ENCODE data around the gene TNFSF4. TPM values are rescaled to one million over a fixed set of nuclear protein-coding genes. Genes with fewer than 3 reads are reported as not detected.

TNFSF4 gene
- total and polyA plus RNA-seq, 2 experiments from 2014 or later: 4.2 to 4.8 TPM

GRCh38 chr1:173224949-173225348, 17.8 kb upstream of the TNFSF4 start:
- in situ Hi-C loops (cut with MboI): no loop called here
- no peaks in the 10 kb centered on the region for H3K79me2 ChIP-seq (ENCODE audit: insufficient read depth)

DNA sequence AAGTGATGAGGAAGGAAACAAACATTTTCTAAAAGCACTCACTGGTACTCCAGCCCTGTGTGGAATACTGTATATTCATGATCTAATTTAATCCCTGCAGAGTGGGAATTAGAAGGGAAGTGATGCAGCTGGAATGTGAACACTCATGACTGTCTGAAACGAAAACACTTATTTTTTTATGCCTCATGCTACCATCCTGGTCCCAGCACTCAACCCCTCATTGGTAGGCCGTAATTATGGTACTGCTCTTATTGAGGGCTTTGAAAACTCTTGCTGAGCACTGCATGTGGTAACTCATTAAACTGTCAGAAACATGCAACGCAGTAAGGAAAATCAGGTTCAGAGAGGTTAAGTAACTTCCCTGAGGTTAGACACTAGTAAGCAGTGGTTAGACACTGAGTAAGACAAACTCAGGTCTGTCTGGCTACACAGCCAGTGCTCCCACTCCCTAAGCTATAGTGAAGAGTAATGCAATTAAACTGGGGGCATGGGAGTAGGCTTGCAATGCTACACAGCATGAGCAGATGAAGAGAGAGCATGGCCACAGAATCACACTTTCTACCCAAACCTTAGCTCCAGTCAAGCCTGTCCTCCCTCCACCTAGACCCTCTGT, 17.3 kb upstream of the TNFSF4 start:
- Histone ChIP-seq H3K4me3 (no peak overlapping the region), H3K9me2 (ENCODE audit: insufficient read depth) (no peaks in the 10 kb centered on the region), H2AFZ (no peak overlapping the region), H3K4me1 (ENCODE audit: insufficient read depth) (peaks cover 7% of the 10 kb centered on the region), H4K20me1 (ENCODE audit: insufficient read depth) (no peaks in the 10 kb centered on the region), H3F3A (ENCODE audit: insufficient read depth) (no peaks in the 10 kb centered on the region), H3K9me3 (ENCODE audit: low read depth) (no peaks in the 10 kb centered on the region), H3K79me2 (ENCODE audit: insufficient read depth) (no peaks in the 10 kb centered on the region), H3K36me3 (ENCODE audit: low read depth) (no peaks in the 10 kb centered on the region), H3K9ac (no peak overlapping the region), H3K4me2 (ENCODE audit: unreplicated experiment) (no peak overlapping the region), H3K27me3 (replicated peaks; ENCODE audit: insufficient read depth) (no peaks in the 10 kb centered on the region), H3K27ac (no peak overlapping the region)
- TF ChIP-seq EZH2phosphoT487 (IDR thresholded peaks at IDR 0.05; ENCODE audit: insufficient read depth, low read depth) (no peak), EZH2 (IDR thresholded peaks at IDR 0.05; ENCODE audit: insufficient read depth, poor library complexity, severe bottlenecking) (no peak)
- in situ Hi-C loops (cut with MboI): no loop called here
- peak; percentile 12 for DNase-seq
- WGBS, 2 experiments (ENCODE audit: low coverage in 1 of 2, low lambda C conversion rate in 2 of 2, missing lambda C conversion rate in 2 of 2): 65 to 68% methylated on average over 3 of the region's 3 CpGs

More at GRCh38 chr1:173224949-173225348, 17.8 kb upstream of the TNFSF4 start:
- Histone ChIP-seq H3F3A (ENCODE audit: insufficient read depth) (no peaks in the 10 kb centered on the region), H3K36me3 (ENCODE audit: low read depth) (no peaks in the 10 kb centered on the region), H3K27me3 (replicated peaks; ENCODE audit: insufficient read depth) (no peaks in the 10 kb centered on the region), H3K9me3 (ENCODE audit: low read depth) (no peaks in the 10 kb centered on the region), H3K27ac (no peak overlapping the region), H3K4me2 (ENCODE audit: unreplicated experiment) (no peak overlapping the region), H3K9me2 (ENCODE audit: insufficient read depth) (no peaks in the 10 kb centered on the region), H3K4me3 (no peak overlapping the region), H4K20me1 (ENCODE audit: insufficient read depth) (no peaks in the 10 kb centered on the region), H3K9ac (no peak overlapping the region), H2AFZ (no peak overlapping the region), H3K4me1 (ENCODE audit: insufficient read depth) (peaks cover 7% of the 10 kb centered on the region)
- no peak for TF ChIP-seq EZH2phosphoT487 (IDR thresholded peaks at IDR 0.05; ENCODE audit: insufficient read depth, low read depth)
- TF ChIP-seq EZH2 (IDR thresholded peaks at IDR 0.05; ENCODE audit: insufficient read depth, poor library complexity, severe bottlenecking): no peak
- no peak for DNase-seq

GRCh38 chr1:173223031-173223380, 15.9 kb upstream of the TNFSF4 start:
- DNase-seq: no peak
- no peak for TF ChIP-seq EZH2 (IDR thresholded peaks at IDR 0.05; ENCODE audit: insufficient read depth, poor library complexity, severe bottlenecking)
- in situ Hi-C loops (cut with MboI): no loop called here

DNA sequence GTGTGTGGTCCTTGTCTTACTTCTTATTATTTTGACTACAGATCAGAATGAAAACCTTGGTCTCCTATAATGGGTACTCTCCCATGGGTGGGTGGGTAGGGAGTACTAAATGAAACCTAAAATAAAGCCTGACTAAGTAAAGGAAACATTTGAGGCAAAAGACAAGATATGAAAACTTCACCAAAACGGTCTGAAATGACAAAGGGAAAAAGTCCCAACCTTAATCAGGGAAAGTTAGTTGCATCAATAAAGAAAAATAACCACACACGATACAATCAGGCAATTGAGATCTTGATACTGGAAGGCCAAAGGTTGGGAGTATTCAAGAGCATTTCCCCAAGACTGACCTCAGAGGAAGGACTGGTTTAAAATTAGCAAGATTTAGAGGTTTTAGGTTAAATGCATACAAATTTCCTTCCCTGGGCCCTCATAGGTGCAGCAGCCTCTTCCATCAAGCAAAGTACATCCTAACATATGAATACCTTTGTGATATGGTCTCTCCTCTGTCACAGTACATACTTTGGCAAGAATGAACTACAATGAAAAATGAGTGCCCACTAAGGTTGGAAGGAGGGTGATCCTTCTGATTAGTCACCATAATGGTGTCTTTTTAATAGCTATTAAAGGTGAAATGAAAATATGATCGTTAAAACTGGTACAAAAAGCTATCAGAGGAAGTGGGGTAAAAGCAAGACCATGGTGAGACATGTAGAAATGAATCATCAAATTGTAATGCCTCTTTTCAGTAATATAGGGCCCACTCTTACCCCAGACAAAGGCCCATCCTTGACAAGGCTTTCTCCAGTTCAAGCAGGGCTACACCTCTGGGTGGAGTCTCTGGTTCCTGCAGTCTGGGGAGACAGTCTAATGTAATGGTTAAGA, 15.3 kb upstream of the TNFSF4 start:
- no peaks in the 10 kb centered on the region for H3K9me3 ChIP-seq (ENCODE audit: low read depth)
- peaks cover 7% of the 10 kb centered on the region for H3K4me1 ChIP-seq (ENCODE audit: insufficient read depth)
- H3K27ac ChIP-seq: no peak overlapping the region
- no peak overlapping the region for H3K9ac ChIP-seq
- H4K20me1 ChIP-seq (ENCODE audit: insufficient read depth): no peaks in the 10 kb centered on the region
- H3K9me2 ChIP-seq (ENCODE audit: insufficient read depth): no peaks in the 10 kb centered on the region
- H3K27me3 ChIP-seq (replicated peaks; ENCODE audit: insufficient read depth): no peaks in the 10 kb centered on the region
- H3F3A ChIP-seq (ENCODE audit: insufficient read depth): no peaks in the 10 kb centered on the region
- WGBS, 2 experiments (ENCODE audit: low coverage in 1 of 2, low lambda C conversion rate in 2 of 2, missing lambda C conversion rate in 2 of 2): 67 to 79% methylated on average over 3 of the region's 3 CpGs
- TF ChIP-seq EZH2 (IDR thresholded peaks at IDR 0.05; ENCODE audit: insufficient read depth, poor library complexity, severe bottlenecking) (no peak), EZH2phosphoT487 (IDR thresholded peaks at IDR 0.05; ENCODE audit: insufficient read depth, low read depth) (no peak)
- no peak overlapping the region for H3K4me3 ChIP-seq
- DNase-seq: no peak
- H3K79me2 ChIP-seq (ENCODE audit: insufficient read depth): no peaks in the 10 kb centered on the region
- no peaks in the 10 kb centered on the region for H3K36me3 ChIP-seq (ENCODE audit: low read depth)
- in situ Hi-C loops (cut with MboI): no loop called here
- no peak overlapping the region for H3K4me2 ChIP-seq (ENCODE audit: unreplicated experiment)
- no peak overlapping the region for H2AFZ ChIP-seq

More at GRCh38 chr1:173223031-173223380, 15.9 kb upstream of the TNFSF4 start:
- Histone ChIP-seq H3K27ac (no peak overlapping the region), H3K4me1 (ENCODE audit: insufficient read depth) (peaks cover 7% of the 10 kb centered on the region), H3K27me3 (replicated peaks; ENCODE audit: insufficient read depth) (no peaks in the 10 kb centered on the region), H3K36me3 (ENCODE audit: low read depth) (no peaks in the 10 kb centered on the region), H3K4me2 (ENCODE audit: unreplicated experiment) (no peak overlapping the region), H3K9ac (no peak overlapping the region), H3K9me3 (ENCODE audit: low read depth) (no peaks in the 10 kb centered on the region), H3K9me2 (ENCODE audit: insufficient read depth) (no peaks in the 10 kb centered on the region), H3K4me3 (no peak overlapping the region), H3K79me2 (ENCODE audit: insufficient read depth) (no peaks in the 10 kb centered on the region), H3F3A (ENCODE audit: insufficient read depth) (no peaks in the 10 kb centered on the region), H4K20me1 (ENCODE audit: insufficient read depth) (no peaks in the 10 kb centered on the region), H2AFZ (no peak overlapping the region)
